ENCODE data around the gene SOX10. TPM values are rescaled to one million over a fixed set of nuclear protein-coding genes. Genes with fewer than 3 reads are reported as not detected.

SOX10 gene
- total RNA-seq, 1 experiment from 2014 or later: not detected

DNA sequence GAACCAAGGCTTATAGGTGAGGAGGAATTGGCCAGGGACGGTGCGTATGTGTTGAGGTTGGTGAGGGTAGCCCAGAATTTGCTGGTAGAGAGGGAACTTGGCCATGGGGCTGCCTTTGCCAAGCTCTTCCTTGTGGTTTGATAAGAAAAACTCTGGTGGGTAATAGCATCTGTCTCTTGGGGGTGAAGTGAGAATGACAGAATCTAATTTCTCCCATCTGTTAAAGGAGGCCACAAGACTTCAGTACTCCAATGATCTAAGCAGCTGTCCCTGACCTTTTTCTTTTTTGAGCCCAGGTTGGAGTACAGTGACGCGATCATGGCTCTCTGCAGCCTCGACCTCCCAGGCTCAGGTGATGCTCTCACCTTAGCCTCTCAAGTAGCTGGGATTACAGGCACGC, 36.9 kb upstream of the SOX10 start:
- DNase-seq (ENCODE audit: low read depth, low spot score) (no peak), ATAC-seq (no peak)
- Histone ChIP-seq H3K4me2 (ENCODE audit: low read length) (no peak overlapping the region), H3K9ac (ENCODE audit: low read length) (no peak overlapping the region), H3K9me2 (ENCODE audit: insufficient read depth) (no peaks in the 10 kb centered on the region), H3K4me3 (replicated peaks in 1 of 2; ENCODE audit: low read depth in 1 of 2, low read length in 2 of 2) (no peak overlapping the region), H4K20me1 (ENCODE audit: insufficient read depth) (no peaks in the 10 kb centered on the region), H3K9me3 (ENCODE audit: control insufficient read depth in 1 of 2, insufficient read depth in 1 of 2, low read depth in 1 of 2, low read length in 2 of 2) (no peaks in the 10 kb centered on the region), H3K79me2 (ENCODE audit: insufficient read depth, low read length) (no peaks in the 10 kb centered on the region), H3K27ac (ENCODE audit: low read depth, low read length) (no peak overlapping the region), H3K36me3 (ENCODE audit: control insufficient read depth in 1 of 2, insufficient read depth in 2 of 2, low read length in 2 of 2) (no peaks in the 10 kb centered on the region), H3K27me3 (ENCODE audit: insufficient read depth, low read length) (no peaks in the 10 kb centered on the region), H3K4me1 (ENCODE audit: control insufficient read depth in 1 of 2, insufficient read depth in 2 of 2, low read length in 2 of 2) (peaks cover 7 to 15% of the 10 kb centered on the region in 2 experiments; a peak in 3 of 4 replicates), H2AFZ (ENCODE audit: low read depth, low read length, poor library complexity, severe bottlenecking) (no peak overlapping the region)
- ChIA-PET RAD21 (ENCODE audit: low non-redundant PET in 1 of 2, low total read pairs in 2 of 2, uncharacterized antibody in 2 of 2, unreplicated experiment in 2 of 2) (no interaction called here), CTCF (no interaction called here), POLR2A (no interaction called here)
- no TSS peak for BruUV-seq (replicated peaks)
- TF ChIP-seq, protein P1, sequence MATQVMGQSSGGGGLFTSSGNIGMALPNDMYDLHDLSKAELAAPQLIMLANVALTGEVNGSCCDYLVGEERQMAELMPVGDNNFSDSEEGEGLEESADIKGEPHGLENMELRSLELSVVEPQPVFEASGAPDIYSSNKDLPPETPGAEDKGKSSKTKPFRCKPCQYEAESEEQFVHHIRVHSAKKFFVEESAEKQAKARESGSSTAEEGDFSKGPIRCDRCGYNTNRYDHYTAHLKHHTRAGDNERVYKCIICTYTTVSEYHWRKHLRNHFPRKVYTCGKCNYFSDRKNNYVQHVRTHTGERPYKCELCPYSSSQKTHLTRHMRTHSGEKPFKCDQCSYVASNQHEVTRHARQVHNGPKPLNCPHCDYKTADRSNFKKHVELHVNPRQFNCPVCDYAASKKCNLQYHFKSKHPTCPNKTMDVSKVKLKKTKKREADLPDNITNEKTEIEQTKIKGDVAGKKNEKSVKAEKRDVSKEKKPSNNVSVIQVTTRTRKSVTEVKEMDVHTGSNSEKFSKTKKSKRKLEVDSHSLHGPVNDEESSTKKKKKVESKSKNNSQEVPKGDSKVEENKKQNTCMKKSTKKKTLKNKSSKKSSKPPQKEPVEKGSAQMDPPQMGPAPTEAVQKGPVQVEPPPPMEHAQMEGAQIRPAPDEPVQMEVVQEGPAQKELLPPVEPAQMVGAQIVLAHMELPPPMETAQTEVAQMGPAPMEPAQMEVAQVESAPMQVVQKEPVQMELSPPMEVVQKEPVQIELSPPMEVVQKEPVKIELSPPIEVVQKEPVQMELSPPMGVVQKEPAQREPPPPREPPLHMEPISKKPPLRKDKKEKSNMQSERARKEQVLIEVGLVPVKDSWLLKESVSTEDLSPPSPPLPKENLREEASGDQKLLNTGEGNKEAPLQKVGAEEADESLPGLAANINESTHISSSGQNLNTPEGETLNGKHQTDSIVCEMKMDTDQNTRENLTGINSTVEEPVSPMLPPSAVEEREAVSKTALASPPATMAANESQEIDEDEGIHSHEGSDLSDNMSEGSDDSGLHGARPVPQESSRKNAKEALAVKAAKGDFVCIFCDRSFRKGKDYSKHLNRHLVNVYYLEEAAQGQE (IDR thresholded peaks at IDR 0.05; ENCODE audit: low read depth): no peak
- no peak for TF ChIP-seq YY1 (IDR thresholded peaks at IDR 0.05; ENCODE audit: extremely low read depth, insufficient replicate concordance, low read depth, low read length)
- TF ChIP-seq CEBPB (IDR thresholded peaks at IDR 0.05; ENCODE audit: low read depth): no peak
- intact Hi-C loops (cut with micrococcal nuclease): no loop called here

DNA sequence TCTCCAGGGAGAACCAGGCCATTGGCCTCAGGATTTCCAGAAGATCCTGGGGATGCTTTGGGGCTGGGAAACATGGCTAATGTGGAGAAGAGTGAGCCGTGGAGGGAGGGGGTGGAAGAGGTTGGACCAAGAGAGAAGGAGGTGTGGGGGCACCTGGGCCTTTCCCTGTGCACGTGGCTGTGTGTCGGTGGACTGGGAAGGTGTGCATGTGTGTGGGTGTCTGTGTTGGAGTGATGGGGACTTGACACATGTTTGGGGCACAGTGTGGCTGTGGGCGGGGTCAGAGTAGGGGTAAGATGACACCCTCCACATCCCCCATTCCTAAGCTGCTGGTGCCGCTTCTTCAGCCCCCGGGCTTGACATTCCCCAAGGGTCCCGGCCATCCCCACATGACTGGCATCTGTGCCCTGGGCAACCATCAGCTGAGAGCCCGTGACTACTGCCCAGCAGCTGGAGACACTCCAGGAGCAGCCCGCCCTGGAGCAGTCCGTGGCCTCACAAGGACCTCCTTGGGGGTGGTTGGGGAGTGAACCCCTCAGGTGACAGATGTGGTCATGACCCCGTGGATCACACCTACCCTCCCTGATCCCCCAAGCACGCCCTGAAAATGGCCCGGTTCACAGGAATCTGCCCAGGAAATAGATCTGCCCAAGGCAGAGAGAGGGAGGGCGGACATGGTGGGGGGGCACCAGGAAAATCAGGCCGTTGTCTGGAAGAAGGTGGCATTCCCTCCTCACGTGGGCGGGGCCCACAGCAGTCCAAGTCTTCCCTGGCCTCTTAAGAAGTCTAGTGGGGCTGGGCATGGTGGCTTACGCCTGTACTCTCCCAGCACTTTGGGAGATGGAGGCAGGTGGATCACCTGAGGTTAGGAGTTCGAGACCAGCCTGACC, 34.8 kb upstream of the SOX10 start:
- Histone ChIP-seq H3K4me3 (replicated peaks in 1 of 2; ENCODE audit: low read depth in 1 of 2, low read length in 2 of 2) (no peak overlapping the region), H3K4me2 (ENCODE audit: low read length) (no peak overlapping the region), H4K20me1 (ENCODE audit: insufficient read depth) (no peaks in the 10 kb centered on the region), H3K9me3 (ENCODE audit: control insufficient read depth in 1 of 2, insufficient read depth in 1 of 2, low read depth in 1 of 2, low read length in 2 of 2) (no peaks in the 10 kb centered on the region), H2AFZ (ENCODE audit: low read depth, low read length, poor library complexity, severe bottlenecking) (no peak overlapping the region), H3K27me3 (ENCODE audit: insufficient read depth, low read length) (no peaks in the 10 kb centered on the region), H3K79me2 (ENCODE audit: insufficient read depth, low read length) (no peaks in the 10 kb centered on the region), H3K36me3 (ENCODE audit: control insufficient read depth in 1 of 2, insufficient read depth in 2 of 2, low read length in 2 of 2) (no peaks in the 10 kb centered on the region), H3K9ac (ENCODE audit: low read length) (no peak overlapping the region), H3K9me2 (ENCODE audit: insufficient read depth) (no peaks in the 10 kb centered on the region), H3K4me1 (ENCODE audit: control insufficient read depth in 1 of 2, insufficient read depth in 2 of 2, low read length in 2 of 2) (peaks cover 7 to 18% of the 10 kb centered on the region in 2 experiments; a peak in 3 of 4 replicates), H3K27ac (ENCODE audit: low read depth, low read length) (no peak overlapping the region)
- ATAC-seq (no peak), DNase-seq (ENCODE audit: low read depth, low spot score) (no peak)
- ChIA-PET RAD21 (ENCODE audit: low non-redundant PET in 1 of 2, low total read pairs in 2 of 2, uncharacterized antibody in 2 of 2, unreplicated experiment in 2 of 2) (no interaction called here), POLR2A (no interaction called here), CTCF (no interaction called here)
- no TSS peak for BruUV-seq (replicated peaks)
- intact Hi-C loops (cut with micrococcal nuclease): no loop called here
- TF ChIP-seq JUND (IDR thresholded peaks at IDR 0.05): no peak
- TF ChIP-seq, protein P1 (IDR thresholded peaks at IDR 0.05; ENCODE audit: low read depth): no peak
- no peak for TF ChIP-seq ZFX (IDR thresholded peaks at IDR 0.05)
- no peak for TF ChIP-seq CBX3 (IDR thresholded peaks at IDR 0.05; ENCODE audit: low read depth)
- no peak for TF ChIP-seq ZNF274 (IDR thresholded peaks at IDR 0.05; ENCODE audit: low read depth, low read length)
- no peak for TF ChIP-seq EZH2phosphoT487 (IDR thresholded peaks at IDR 0.05; ENCODE audit: borderline replicate concordance)
- no peak for TF ChIP-seq ELF1 (IDR thresholded peaks at IDR 0.05; ENCODE audit: borderline replicate concordance, low read depth)
- no peak for TF ChIP-seq EZH2 (IDR thresholded peaks at IDR 0.05)
- TF ChIP-seq POLR2A (IDR thresholded peaks at IDR 0.05; ENCODE audit: borderline replicate concordance, extremely low read depth, insufficient read depth, insufficient read length): no peak
- no peak for TF ChIP-seq RAD21 (IDR thresholded peaks at IDR 0.05; ENCODE audit: low read depth)
